Activated CD4-positive, CD25-positive, alpha-beta regulatory T cell (primary cell): ENCODE data around the gene ISG15.
"Not testable (repeated sequence)": the region's sequence is repeated elsewhere in the genome, so short reads cannot be mapped to it uniquely, and the experiment has no call there.

Experiments used
- DNase-seq, 4 experiments: peaks; one replicate each; lab custom pipeline; 2025; lab: John Stamatoyannopoulos, UW

Gene ISG15

GRCh38 chr1:1046767-1047166 is 33.5 kb downstream of the ISG15 start:
- no peak for DNase-seq

DNA sequence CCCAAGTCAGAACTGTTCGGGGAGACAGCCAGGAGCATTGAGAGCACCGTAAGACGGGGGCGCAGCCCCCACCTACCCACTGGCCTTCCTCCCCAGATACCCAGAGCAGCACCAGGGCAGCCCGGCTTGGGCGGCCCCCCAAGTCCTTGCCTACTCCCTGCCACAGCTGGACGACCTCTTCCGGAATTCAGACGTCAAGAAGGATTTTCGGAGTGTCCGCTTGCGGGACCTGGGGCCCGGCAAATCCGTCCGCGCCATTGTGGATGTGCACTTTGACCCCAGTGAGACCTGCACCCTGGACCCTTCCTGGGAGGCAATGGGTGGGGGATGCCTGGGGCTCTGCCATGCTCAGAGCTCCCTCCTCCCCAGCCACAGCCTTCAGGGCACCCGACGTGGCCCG is 34.1 kb downstream of the ISG15 start:
- no peak for DNase-seq

DNA sequence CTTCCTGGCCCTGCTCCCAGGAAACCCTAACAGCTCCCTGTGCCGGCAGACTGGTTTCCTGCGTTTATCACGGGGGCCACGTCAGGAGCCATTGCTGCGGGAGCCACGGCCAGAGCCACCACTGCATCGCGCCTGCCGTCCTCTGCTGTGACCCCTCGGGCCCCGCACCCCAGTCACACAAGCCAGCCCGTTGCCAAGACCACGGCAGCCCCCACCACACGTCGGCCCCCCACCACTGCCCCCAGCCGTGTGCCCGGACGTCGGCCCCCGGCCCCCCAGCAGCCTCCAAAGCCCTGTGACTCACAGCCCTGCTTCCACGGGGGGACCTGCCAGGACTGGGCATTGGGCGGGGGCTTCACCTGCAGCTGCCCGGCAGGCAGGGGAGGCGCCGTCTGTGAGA is 34.7 kb downstream of the ISG15 start:
- no peak for DNase-seq

DNA sequence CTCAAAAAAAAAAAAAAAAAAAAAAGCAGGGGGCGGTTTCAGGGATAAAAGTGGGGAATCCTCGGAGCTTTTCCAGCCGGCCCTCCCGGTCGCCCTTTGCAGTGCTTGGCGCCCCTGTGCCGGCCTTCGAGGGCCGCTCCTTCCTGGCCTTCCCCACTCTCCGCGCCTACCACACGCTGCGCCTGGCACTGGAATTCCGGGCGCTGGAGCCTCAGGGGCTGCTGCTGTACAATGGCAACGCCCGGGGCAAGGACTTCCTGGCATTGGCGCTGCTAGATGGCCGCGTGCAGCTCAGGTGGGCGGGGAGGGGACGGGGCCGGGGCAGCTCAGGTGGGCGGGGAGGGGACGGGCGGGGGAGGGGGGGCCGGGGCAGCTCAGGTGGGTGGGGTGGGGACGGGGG is 35.5 kb downstream of the ISG15 start:
- DNase-seq: no peak

DNA sequence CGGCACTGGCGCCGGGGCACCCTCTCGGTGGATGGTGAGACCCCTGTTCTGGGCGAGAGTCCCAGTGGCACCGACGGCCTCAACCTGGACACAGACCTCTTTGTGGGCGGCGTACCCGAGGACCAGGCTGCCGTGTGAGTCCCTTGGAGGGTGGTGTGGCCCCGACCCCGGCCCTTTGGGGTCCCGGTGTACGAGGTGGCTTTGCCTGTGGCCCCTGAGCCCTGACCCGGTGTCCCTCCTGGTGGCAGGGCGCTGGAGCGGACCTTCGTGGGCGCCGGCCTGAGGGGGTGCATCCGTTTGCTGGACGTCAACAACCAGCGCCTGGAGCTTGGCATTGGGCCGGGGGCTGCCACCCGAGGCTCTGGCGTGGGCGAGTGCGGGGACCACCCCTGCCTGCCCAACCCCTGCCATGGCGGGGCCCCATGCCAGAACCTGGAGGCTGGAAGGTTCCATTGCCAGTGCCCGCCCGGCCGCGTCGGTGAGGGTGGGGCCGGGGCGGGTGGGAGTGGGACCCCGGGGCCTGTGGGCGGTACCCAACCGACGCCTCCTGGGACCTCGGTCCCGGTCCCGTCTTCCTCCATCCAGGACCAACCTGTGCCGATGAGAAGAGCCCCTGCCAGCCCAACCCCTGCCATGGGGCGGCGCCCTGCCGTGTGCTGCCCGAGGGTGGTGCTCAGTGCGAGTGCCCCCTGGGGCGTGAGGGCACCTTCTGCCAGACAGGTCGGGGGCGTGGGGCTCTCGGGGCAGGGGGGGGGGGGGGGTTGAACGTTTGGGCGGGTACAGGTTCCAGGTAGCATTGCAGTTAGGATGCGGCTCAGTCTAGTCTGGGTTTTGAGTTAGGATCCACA is 36.2 kb downstream of the ISG15 start:
- DNase-seq: no peak

DNA sequence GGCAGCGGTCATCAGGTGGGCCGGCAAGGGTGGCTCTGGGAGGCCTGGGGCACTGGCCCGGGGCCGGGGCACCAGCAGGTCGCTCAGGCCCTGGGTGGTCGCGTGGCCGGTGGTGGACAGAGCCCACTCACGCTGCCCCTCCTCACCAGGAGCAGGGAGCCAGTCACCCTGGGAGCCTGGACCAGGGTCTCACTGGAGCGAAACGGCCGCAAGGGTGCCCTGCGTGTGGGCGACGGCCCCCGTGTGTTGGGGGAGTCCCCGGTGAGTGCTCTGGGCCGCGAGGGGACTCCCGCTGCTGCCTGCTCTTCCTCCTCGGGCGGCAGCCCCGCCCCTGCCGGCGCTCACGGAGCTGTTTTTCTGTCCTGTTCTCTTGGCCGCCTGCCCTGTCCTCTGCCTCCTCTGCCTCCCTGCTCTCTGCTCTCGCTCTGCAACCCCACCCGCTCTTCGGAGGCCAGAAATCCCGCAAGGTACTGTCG is 37.3 kb downstream of the ISG15 start:
- no peak for DNase-seq

DNA sequence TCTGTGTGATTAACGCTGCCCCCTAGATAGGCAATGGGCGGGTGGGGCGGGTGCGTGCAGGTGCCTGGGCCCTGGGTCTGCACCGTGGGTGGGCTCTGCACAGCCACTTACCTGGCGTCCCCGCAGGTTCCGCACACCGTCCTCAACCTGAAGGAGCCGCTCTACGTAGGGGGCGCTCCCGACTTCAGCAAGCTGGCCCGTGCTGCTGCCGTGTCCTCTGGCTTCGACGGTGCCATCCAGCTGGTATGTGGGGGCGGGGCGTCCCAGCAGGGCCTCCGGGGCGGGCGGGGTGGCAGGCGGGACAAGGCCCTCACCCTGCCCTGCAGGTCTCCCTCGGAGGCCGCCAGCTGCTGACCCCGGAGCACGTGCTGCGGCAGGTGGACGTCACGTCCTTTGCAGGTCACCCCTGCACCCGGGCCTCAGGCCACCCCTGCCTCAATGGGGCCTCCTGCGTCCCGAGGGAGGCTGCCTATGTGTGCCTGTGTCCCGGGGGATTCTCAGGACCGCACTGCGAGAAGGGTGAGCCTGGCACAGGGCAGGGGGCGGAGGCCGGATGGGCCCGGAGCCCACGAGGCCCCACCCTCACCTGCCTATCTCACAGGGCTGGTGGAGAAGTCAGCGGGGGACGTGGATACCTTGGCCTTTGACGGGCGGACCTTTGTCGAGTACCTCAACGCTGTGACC is 38.0 kb downstream of the ISG15 start:
- no peak for DNase-seq

DNA sequence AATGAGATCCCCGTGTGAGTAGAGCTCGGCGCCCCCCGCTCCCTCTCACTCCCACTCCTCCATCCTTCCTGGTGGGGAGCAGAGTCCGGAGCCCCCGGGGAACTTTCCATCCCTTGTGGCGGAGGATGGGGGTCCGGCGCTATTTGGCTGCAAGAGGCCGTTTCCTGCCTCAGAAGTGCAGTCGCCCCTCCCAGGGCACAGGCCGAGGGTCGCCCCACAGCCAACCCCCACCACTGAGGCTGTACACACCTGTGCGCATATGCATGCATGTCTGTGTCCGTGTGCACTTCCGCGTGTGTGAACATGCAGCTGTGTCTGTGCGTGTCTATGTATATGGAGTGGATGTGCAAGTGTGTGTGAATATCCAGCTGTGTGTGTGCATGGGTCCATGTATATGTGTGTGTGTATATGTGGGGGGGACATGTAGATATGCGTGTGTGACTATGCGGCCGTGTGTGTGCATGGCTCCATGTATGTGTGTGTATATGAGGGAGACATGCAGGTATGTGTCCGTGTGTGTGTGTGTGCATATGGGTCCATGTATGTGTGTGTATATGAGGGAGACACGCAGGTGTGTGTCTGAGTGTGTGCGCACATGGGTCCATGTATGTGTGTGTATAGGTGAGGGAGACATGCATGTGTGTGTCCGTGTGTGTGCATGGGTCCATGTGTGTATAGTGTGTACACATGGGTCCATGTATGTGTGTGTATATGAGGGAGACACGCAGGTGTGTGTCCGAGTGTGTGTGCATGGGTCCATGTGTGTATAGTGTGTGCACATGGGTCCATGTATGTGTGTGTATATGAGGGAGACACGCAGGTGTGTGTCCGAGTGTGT is 38.9 kb downstream of the ISG15 start:
- DNase-seq: no peak

DNA sequence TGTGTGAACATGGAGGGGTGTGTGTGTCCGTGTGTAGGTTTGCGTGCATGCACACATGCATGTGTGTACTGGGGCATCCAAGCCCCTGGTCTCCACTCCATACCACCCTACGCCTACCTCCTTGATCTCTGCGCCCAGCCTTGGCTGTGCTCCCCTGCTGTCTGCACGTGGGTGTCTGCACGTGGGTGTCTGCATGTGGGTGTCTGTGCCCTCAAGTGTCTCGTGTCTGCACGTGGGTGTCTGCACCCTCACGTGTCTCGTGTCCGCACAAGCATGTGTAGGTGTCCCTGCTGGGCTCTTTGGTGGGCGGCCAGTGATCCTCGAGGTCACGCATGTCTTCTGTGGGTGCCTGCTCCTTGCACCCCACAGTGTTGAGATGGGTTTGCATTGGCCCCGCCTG is 39.7 kb downstream of the ISG15 start:
- DNase-seq: no peak

DNA sequence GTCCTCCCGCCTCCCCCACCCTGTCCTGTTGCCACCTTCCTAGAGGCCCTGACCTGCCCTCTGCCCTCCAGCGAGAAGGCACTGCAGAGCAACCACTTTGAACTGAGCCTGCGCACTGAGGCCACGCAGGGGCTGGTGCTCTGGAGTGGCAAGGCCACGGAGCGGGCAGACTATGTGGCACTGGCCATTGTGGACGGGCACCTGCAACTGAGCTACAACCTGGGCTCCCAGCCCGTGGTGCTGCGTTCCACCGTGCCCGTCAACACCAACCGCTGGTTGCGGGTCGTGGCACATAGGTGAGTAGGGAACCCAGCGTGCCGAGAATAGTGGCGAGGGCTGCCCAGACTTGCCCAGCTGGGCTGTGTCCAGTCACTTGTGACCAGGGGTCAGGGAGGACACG is 40.4 kb downstream of the ISG15 start:
- no peak for DNase-seq

DNA sequence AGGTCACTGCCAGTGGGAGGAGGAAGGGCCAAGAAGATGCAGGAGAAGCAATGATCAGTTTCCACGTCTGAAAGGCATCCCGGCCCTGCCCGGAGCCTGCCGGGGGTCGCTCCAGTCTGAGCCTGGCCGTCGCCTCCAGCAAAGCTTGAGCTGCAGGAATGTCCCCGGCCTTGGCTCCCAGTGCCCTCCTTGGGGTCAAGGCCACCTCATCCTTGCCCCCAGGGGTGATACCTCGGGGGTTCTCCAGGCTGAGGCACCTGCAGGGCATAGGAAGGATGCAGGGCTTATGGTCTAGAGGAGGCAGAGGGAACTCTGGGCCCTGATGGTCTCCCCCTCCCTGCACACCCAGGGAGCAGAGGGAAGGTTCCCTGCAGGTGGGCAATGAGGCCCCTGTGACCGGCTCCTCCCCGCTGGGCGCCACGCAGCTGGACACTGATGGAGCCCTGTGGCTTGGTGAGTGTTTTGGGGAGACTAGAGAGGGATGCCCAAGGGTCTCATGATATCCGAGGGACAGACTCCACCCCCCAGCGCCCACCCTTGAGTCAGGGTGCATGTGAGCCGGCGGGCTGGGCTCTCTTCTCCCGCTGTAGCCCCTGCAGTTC is 40.9 kb downstream of the ISG15 start:
- DNase-seq: no peak

- no peak for DNase-seq
Observed at GRCh38 chr1:1054971-1055370, 41.7 kb downstream of the ISG15 start.

GRCh38 chr1:1055841-1056736 is 42.8 kb downstream of the ISG15 start:
- no peak for DNase-seq

DNA sequence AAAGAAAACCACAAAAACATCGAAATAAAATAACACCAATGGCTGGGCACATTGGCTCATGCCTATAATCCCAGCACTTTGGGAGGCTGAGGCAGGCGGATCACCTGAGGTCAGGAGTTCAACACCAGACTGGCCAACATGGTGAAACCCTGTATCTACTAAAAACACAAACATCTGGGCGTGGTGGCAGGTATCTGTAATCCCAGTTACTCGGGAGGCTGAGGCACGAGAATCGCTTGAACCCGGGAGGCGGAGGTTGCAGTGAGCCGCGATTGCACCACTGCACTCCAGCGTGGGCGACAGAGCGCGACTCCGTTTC is 44.4 kb downstream of the ISG15 start:
- not testable (repeated sequence) for DNase-seq

DNA sequence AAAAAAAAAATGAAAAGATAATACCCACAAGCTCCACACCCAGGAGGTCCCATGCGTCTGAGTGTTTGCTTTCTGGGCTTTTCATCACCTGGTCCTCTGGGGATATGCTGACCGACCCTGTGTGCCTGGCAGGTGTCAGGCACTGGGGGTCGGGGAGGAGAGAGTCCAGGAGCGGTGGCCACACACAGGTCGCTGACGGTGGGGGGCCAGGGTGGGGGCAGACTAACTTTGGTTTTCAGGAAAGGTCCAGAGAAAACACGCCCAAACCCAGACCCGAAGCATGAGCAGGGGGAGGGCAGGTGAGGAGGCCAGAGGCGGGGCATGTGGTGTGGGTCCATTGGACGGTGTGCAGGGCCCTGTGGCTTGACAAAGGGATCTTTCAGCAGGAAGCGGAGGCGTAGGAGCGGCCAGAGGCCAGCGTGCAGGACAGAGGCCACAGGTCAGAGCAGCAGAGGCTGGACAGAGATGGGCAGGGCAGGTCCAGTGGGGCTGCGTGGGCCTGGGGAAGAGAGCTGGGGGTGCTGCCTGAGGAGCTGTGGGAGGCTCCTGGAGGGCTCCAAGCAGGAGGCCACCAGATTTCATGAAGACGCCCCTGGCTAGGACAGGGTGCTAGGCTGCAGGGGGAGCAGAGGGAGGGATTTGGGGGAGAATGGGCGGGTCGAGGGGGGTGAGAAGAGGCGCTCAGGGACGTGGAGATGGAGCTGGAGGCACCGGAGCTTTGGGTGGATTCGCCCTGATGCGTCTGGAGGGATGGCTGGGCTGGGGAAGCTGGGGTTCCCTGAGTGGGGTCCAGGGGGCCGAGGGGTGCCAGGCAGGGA is 45.0 kb downstream of the ISG15 start:
- DNase-seq: no peak

DNA sequence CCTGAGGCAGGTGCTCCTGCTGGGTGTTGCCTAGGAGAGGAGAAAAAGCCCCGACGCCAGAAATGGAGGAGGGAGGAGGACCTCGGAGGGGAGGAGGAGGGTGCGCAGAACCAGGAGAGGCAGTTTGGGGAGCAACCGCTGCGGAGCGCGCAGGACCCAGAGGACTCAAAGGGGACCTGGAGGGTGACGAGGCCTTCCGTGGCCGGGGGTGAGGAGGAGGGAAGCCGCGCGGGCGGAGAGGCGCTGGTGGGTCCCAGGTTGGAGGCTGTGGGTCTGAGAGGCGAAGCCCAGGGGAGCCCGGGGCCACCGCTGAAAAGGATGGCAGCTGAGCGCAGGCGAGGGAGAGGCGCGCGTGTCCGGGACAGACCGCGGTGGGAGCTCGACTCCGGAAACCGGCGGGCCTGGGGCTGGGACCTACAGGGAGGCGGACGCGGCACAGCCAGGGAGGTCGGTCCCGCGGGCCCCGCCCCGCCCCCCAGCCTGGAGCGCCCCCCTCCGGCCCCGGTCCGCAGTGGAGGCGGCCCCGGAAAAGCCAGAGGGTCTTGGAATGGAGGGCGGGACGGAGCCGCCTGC is 45.7 kb downstream of the ISG15 start:
- DNase-seq: peak in 1 of 4 experiments; percentile 22

DNA sequence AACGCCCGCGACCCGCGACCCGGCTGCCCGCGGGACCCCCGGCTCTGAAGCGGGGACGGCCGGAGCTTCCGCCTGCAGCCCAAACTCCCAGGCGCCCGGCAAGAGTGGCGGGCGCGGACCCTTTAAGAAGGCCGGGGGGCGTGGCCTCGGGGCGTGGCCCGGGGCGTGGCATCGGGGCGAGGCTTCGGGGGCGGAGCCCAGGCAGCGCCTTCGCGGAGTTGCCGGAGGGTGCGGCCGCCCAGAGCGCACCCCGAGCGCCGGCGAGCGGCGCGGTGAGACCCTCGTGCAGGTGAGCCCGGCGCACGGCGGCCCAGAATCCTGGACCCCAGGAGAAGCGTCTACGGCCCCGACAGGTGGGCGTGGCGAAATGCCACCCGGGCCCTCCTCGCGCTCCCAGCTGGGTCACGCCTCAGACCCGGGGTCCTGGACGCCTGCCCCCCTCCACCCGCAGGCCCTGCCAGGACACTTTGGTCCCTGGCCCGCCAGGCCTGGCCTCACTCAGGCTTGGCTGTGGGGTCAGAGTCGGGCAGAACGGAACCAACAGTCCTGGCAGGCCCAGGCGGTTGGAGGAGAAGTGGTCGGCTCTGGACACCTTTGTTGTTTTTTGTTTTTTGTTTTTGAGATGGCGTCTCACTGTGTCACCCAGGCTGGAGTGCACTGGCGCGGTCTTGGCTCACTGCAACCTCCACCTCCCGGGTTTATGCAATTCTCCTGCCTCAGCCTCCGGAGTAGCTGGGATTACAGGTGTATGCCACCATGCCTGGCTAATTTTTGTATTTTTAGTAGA is 46.4 kb downstream of the ISG15 start:
- peak; percentile 78 to 94 (median 85) for DNase-seq

GRCh38 chr1:1060281-1061000 is 47.1 kb downstream of the ISG15 start:
- DNase-seq: no peak
